ENCODE results near the gene SETDB1.
A peak's percentile ranks its signal among the peaks of the same experiment; 100 is the strongest.

Gene SETDB1

DNA sequence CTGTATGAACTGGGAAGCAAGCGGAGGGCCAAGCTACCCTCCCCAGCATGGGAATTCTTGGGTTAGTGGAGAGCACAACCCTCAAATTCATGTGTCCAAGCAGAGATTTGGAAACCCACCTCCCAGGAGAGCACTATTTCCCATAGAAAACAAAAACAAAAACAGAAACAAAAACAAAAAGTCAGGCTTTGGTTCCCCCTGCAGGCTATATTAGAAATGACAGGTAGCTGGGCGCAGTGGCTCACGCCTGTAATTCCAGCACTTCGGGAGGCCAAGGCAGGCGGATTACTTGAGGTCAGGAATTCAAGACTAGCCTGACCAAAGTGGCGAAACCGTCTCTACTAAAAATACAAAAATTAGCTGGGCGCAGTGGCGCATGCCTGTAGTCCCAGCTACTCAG lies 69.7 kb downstream of the SETDB1 start:
- H3K27me3 Mint-ChIP-seq: no peaks in the 10 kb centered on the region
- peak; percentile 52 for DNase-seq
- H3K9me3 Mint-ChIP-seq: no peaks in the 10 kb centered on the region
- peak overlapping the region; percentile 52 for H3K27ac Mint-ChIP-seq
- peaks cover 18% of the 10 kb centered on the region for H3K4me1 Mint-ChIP-seq
- CTCF ChIA-PET: interaction anchor here (0.6 to 6.6 kb wide), 18 partner anchors 10 to 741 kb away, joined by 3 to 89 read pairs (median 4); partner anchors contain the start of genes ANXA9, CDC42SE1, MINDY1 and MLLT11
- H3K36me3 Mint-ChIP-seq: peaks cover 27% of the 10 kb centered on the region
- no peak overlapping the region for H3K4me3 Mint-ChIP-seq

DNA sequence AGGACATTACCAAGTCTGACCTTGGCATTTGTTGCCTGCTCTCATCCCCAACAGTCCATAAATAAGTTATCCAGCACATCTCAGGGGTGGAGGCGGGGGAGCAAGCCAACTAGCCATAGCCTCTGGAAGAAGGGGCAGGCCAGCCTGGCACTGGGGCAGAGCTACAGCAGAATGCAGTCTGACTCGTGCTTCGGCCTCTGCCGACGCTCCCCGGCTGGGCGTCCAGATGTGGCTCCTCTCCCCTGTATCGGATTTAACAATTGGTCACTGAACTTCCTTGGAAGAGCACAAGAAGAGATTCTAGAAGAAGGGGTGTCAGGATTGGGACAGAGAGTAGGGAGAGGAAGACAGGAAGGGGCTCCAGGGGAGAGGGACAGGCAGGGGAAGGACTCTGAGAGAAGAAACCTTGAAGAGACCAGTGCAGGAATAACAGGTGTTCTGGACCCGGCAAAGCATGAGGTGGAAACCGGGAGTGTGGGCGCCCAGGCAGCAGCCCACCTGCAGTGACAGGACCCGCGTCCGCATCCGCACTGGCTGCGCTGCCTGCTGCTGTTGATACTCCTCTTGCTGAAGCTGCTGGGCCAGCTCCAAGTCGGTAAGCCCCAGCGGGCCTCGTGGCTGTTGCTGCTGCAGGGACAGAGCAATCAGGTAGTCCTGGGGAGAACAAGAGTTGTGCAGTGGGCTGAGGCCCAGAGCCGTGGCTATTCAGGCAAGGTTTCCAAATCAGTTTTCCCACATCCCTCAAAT lies 71.1 kb downstream of the SETDB1 start:
- CTCF ChIA-PET: interaction anchor here (0.8 to 6.6 kb wide), 7 partner anchors 9 to 742 kb away, joined by 3 to 89 read pairs (median 4); partner anchors contain the start of genes ANXA9 and MINDY1
- H3K4me1 Mint-ChIP-seq: peaks cover 30% of the 10 kb centered on the region
- no peaks in the 10 kb centered on the region for H3K9me3 Mint-ChIP-seq
- DNase-seq: no peak
- no peak overlapping the region for H3K4me3 Mint-ChIP-seq
- H3K27ac Mint-ChIP-seq: no peak overlapping the region
- peaks cover 41% of the 10 kb centered on the region for H3K36me3 Mint-ChIP-seq
- no peaks in the 10 kb centered on the region for H3K27me3 Mint-ChIP-seq

DNA sequence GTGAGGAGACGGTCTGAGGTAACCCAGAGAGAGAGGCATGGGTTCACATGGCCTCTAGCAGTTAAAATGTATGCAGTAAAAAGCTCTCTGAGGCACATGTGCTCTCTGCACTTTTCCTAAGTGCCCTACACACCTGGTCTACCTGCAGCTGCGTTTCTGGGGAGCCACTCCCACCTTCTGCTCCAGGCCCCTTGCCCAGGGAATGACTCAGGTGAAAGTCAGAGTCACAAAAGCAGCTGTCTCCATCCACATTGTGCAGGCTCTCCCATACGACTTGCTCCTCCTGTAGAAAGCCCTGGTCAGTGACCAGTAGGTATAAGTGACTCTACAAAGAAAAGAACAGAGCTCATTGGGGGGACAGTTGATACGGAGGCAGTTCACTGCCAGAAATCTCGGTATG lies 71.8 kb downstream of the SETDB1 start:
- DNase-seq: no peak
- Mint-ChIP-seq H3K9me3 (no peaks in the 10 kb centered on the region), H3K27me3 (no peaks in the 10 kb centered on the region), H3K27ac (no peak overlapping the region), H3K4me3 (no peak overlapping the region), H3K36me3 (peaks cover 47% of the 10 kb centered on the region), H3K4me1 (peaks cover 37% of the 10 kb centered on the region)
- CTCF ChIA-PET: interaction anchor here (0.8 to 6.6 kb wide), 5 partner anchors 9 to 437 kb away, joined by 3 to 89 read pairs (median 4); partner anchors contain the start of genes ANXA9 and MINDY1

DNA sequence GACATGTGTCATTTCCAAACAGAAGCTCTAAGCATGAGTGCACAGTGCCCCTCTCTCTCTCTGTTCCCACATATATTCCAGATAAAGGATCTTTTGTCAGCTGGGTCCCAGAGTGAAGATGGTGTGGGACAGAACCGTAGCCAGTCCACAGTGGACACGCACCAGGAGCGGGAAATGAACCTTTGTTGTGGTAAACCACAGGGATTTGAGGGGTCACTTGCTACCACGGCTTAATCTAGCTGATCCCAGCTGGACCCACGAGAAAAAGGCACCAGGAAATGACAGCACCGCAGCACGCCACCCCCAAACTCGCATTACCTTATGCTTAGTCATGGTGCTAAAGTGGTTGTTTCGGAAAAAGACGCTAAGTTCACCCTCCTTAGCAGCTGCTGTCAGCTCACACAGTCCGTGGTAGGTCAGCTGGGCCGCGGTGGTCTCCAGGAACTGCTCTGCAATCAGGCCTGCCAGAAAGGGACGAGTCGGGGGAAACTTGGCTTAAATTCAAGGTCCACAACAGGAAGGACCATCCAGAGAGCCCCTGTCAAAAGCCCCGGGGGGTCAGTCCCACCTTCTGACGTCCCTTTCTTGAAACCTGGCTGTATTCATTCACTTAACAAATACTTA lies 73.0 kb downstream of the SETDB1 start:
- Mint-ChIP-seq H3K9me3 (no peaks in the 10 kb centered on the region), H3K27ac (no peak overlapping the region), H3K36me3 (peaks cover 48% of the 10 kb centered on the region), H3K4me3 (no peak overlapping the region), H3K27me3 (no peaks in the 10 kb centered on the region), H3K4me1 (peaks cover 48% of the 10 kb centered on the region)
- DNase-seq: no peak
- CTCF ChIA-PET: interaction anchor here (6.6 kb wide), 1 partner anchor 17 kb away, joined by 89 read pairs; the partner anchor contains the start of gene ANXA9

DNA sequence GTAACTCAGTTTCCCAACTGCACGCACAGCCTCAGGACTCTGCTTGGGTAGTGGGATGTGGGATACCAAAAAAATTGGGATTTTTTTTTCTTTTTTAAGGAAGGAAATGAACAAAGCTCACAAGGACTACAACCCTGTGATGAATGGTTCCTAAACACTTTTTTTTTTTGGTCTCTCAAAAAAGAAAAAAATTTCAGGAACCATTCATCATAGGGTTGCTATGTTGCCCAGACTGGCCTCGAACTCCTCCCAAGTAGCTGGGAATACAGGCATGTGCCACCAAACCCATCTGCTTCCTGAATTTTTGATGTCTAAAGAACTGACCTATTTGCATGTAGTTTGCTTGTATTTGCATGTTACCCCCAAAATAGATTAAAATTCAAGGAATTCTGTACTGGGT lies 73.8 kb downstream of the SETDB1 start:
- Mint-ChIP-seq H3K4me3 (no peak overlapping the region), H3K4me1 (peaks cover 54% of the 10 kb centered on the region), H3K36me3 (peaks cover 48% of the 10 kb centered on the region), H3K9me3 (no peaks in the 10 kb centered on the region), H3K27me3 (no peaks in the 10 kb centered on the region), H3K27ac (no peak overlapping the region)
- no peak for DNase-seq
- CTCF ChIA-PET: interaction anchor here (2.3 to 6.6 kb wide), 2 partner anchors 17 to 22 kb away, joined by 9 to 89 read pairs; partner anchors contain the start of gene ANXA9

DNA sequence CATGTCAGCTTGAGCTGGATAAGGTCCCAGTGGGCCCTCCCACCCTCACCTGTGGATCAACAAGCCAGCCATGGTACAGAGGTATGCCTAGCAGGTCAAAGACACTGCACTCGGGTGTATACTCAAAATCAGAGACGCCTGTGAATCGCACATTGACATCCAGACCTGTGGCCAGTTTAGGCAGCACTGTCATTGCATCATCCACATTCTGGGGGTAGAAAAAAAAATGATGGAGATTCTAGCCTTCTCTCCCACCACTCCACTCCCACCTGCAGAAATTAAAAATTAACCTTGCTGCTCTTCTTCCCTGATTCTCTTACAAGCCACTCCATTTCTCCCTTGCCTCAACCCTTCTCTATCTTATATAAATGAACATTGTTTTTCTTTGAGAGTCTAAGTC lies 74.2 kb downstream of the SETDB1 start:
- Mint-ChIP-seq H3K36me3 (peaks cover 48% of the 10 kb centered on the region), H3K4me1 (peaks cover 56% of the 10 kb centered on the region), H3K27ac (no peak overlapping the region), H3K27me3 (no peaks in the 10 kb centered on the region), H3K4me3 (no peak overlapping the region), H3K9me3 (no peaks in the 10 kb centered on the region)
- DNase-seq: no peak
- CTCF ChIA-PET: interaction anchor here (1.0 to 2.3 kb wide), 2 partner anchors 22 to 248 kb away, joined by 4 to 9 read pairs; no protein-coding TSS in a partner anchor

DNA sequence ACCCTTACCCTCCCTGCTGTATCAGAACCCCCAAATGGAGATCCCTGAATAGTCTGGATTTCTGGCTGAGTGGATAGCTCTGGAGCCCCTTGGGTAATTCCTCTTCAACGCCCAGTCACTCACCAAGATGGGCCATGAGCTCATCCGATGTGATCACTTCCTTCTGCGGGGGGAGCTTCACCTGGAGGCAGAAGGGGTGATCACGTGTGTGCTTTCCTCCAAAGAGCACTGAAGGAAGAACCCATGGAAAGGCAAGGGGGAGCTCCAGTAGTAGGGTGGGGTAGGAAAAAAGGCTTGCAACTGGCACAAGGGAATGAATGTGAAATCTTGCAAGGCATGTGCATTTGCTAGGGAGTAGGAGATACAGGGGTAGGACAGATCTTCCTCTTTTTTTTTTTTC lies 75.4 kb downstream of the SETDB1 start:
- H3K27me3 Mint-ChIP-seq: no peaks in the 10 kb centered on the region
- peaks cover 44% of the 10 kb centered on the region for H3K36me3 Mint-ChIP-seq
- H3K27ac Mint-ChIP-seq: peak overlapping the region; percentile 19
- DNase-seq: no peak
- peak overlapping the region; percentile 18 for H3K4me3 Mint-ChIP-seq
- H3K9me3 Mint-ChIP-seq: no peaks in the 10 kb centered on the region
- CTCF ChIA-PET: interaction anchor here (0.6 to 2.3 kb wide), 7 partner anchors 21 to 746 kb away, joined by 3 to 9 read pairs (median 4); no protein-coding TSS in a partner anchor
- H3K4me1 Mint-ChIP-seq: peaks cover 60% of the 10 kb centered on the region

DNA sequence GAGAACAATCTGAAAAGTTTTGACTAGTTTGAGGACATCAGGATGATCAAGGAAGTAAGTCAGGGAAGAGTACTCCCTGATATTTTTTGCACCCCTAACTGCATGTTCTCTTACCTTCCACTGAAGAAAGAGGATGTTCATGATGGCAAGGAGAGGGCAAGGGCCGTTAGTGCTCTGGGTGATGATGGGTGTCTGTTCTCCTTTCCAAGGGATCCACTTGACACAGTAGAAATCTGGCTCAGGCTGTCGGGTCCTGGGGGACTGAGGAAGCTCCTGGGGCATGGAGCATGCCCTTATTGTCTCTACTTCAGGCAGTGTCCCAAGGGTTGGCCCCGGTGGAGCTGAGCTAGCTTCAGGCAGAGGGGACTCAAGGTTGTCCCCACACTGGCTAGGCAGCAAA lies 75.9 kb downstream of the SETDB1 start:
- no peak for DNase-seq
- CTCF ChIA-PET: interaction anchor here (0.9 to 2.3 kb wide), 4 partner anchors 21 to 24 kb away, joined by 3 to 9 read pairs (median 4); no protein-coding TSS in a partner anchor
- Mint-ChIP-seq H3K9me3 (no peaks in the 10 kb centered on the region), H3K36me3 (peaks cover 40% of the 10 kb centered on the region), H3K4me3 (no peak overlapping the region), H3K27me3 (no peaks in the 10 kb centered on the region), H3K4me1 (peaks cover 65% of the 10 kb centered on the region), H3K27ac (no peak overlapping the region)

DNA sequence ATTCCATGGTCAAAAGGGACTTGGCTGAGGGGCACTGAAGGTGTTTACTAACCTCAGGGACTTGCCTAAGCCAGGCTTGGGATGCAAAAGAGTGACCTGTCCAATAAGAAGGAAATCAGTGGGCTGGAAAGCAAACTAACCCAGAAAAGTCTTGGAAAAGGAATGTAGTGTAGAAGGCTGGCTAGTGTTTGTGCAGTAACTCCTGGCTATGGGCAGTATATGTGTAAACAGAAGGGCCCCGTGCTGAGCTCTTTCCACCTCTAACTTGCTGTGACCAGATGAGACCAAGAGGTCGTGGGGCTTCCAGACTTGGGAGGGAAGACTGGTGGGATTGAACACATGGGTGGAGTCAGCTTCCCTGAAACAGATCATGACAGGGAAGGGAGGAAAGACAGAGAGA lies 76.4 kb downstream of the SETDB1 start:
- Mint-ChIP-seq H3K36me3 (peaks cover 38% of the 10 kb centered on the region), H3K27ac (peak overlapping the region; percentile 71), H3K9me3 (no peaks in the 10 kb centered on the region), H3K27me3 (no peaks in the 10 kb centered on the region), H3K4me3 (peak overlapping the region; percentile 74), H3K4me1 (peaks cover 71% of the 10 kb centered on the region)
- CTCF ChIA-PET: interaction anchor here (0.8 to 1.2 kb wide), 3 partner anchors 14 to 353 kb away, joined by 3 to 6 read pairs (median 3); no protein-coding TSS in a partner anchor
- no peak for DNase-seq

DNA sequence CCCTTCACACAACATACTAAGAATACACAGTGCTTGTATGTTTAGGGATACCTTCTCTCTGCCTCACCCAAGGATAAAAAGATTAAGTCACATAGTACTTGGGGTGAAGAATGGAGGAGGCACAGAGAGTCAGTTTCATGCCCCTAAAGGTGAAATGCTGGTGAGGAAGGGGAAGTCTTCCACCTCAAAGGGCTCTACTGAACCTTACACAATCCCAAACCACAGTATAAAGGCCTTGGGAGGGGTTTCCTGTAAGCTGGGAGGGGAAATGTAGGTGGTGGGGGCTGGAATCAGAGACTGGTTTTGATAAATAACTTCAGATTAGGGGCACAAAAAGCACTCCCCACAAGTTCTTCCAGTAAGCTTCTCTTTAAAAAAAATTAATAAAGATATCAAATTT lies 77.0 kb downstream of the SETDB1 start:
- DNase-seq: no peak
- H3K9me3 Mint-ChIP-seq: no peaks in the 10 kb centered on the region
- H3K27me3 Mint-ChIP-seq: no peaks in the 10 kb centered on the region
- peaks cover 34% of the 10 kb centered on the region for H3K36me3 Mint-ChIP-seq
- H3K27ac Mint-ChIP-seq: peak overlapping the region; percentile 71
- H3K4me3 Mint-ChIP-seq: peak overlapping the region; percentile 74
- CTCF ChIA-PET: interaction anchor here (0.8 to 1.2 kb wide), 3 partner anchors 15 to 353 kb away, joined by 3 to 6 read pairs (median 3); no protein-coding TSS in a partner anchor
- peaks cover 76% of the 10 kb centered on the region for H3K4me1 Mint-ChIP-seq

DNA sequence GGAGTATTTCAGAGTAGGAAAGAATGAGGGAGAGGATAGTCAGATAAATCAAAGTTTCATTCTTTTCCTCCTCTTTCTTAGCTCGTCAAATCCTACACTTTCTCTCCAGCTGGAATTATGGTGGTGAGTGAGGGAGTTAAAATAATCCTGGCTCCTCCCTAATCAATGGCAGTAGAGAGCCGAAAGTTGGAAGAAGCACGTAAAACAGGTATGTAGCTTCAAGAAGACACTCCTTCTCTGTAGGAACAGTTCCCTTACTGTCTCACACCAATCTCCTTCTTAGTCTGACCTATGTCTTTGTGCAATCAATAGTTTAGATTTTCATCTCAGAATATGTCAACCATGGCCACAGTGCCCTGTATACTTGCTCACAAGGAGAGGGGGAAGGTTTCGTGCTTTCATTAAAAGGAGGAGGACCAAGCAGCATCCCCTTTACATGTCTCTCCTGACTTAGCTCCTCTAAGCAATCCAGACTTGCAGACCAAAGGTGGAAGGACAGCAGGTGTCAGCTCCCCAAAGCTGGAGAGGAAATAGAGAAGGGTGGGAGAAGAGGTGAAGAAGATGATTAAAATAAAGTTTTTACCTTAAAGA lies 79.7 kb downstream of the SETDB1 start:
- Mint-ChIP-seq H3K36me3 (peaks cover 30% of the 10 kb centered on the region), H3K4me3 (peak overlapping the region; percentile 96), H3K9me3 (no peaks in the 10 kb centered on the region), H3K27me3 (no peaks in the 10 kb centered on the region), H3K27ac (peak overlapping the region; percentile 93), H3K4me1 (peaks cover 88% of the 10 kb centered on the region)
- DNase-seq: no peak
- CTCF ChIA-PET: interaction anchor here (0.8 to 3.8 kb wide), 11 partner anchors 8 to 151 kb away, joined by 3 to 38 read pairs (median 5); partner anchors contain the start of genes C1orf56, CDC42SE1 and TNFAIP8L2

DNA sequence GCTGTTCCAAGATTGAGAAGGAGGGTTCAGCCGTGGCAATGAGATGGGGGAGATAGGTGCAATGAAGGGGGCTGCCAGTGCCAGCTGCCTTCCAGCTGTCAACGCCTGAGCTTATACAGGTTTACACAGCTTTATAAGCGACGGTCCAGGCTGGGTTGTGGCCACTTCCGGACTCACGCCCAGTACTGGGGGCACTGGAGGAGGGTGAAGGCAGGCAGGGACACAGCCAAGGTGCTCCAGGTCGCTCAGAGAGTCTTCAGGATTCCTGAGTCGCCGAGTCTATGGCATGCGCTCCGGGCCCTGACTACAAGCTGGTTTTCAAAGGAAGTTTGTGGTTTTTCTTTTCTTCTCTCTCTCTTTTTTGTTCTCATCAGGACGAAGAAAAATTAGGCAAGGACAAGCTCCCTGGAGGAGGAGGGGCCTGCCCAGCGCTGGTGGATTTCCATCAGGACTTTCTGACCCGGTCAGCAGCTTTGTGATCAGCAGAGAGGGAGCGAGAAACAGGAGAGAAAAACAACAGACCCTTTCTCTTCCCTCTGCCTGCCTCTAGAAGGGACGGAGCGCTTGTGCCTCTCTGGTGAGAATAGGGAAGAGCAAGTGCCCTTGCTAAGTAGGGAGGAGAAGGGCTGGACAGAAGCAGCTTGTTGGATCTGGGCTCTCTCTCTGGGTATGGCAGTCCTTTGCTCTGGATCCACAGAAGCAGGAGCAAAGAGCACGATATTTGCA lies 80.3 kb downstream of the SETDB1 start, which contains the start of gene MINDY1:
MINDY1 (minus strand) TSS at position 576 of the 726 bp plus-strand sequence. CDS start 4,285 bp downstream, outside the sequence.
- peaks cover 28% of the 10 kb centered on the region for H3K36me3 Mint-ChIP-seq
- H3K4me1 Mint-ChIP-seq: peaks cover 90% of the 10 kb centered on the region
- H3K9me3 Mint-ChIP-seq: no peaks in the 10 kb centered on the region

DNA sequence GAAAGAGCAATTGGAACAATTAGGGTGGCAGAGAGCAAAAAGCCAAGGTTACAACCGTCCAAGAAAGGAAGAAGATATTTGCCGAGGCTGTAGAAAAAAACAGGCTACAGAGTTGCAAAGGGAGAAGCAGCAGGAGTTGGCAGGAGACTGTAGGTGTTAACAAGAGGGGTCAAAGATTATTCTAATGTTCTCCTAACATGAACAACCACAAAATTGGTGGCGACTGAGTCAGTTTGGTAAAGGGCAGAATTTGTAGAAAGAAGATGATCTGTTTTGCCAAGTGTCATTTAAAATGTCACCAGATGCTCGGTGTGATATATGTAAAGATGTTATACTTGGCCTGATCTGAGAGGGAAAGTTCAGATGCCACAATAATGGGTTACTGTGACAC lies 81.7 kb downstream of the SETDB1 start:
- Mint-ChIP-seq H3K9me3 (no peaks in the 10 kb centered on the region), H3K27ac (peak overlapping the region; percentile 93), H3K4me1 (peaks cover 86% of the 10 kb centered on the region), H3K36me3 (peaks cover 18% of the 10 kb centered on the region), H3K27me3 (no peaks in the 10 kb centered on the region), H3K4me3 (peak overlapping the region; percentile 96)
- CTCF ChIA-PET: interaction anchor here (0.5 to 3.8 kb wide), 2 partner anchors 13 to 38 kb away, joined by 3 to 38 read pairs; no protein-coding TSS in a partner anchor
- no peak for DNase-seq

More for the DNA sequence above, 80.3 kb downstream of the SETDB1 start, which contains the start of gene MINDY1:
- Mint-ChIP-seq H3K27ac (peak within 1 kb of the TSS; percentile 93), H3K4me3 (peak within 1 kb of the TSS; percentile 96), H3K27me3 (no peaks in the 10 kb centered on the region)
- peak; percentile 58 for DNase-seq
- CTCF ChIA-PET: interaction anchor here (1.2 to 3.8 kb wide), 10 partner anchors 9 to 150 kb away, joined by 3 to 38 read pairs (median 6); partner anchors contain the start of genes C1orf56, CDC42SE1 and TNFAIP8L2
